WERI-Rb-1 (cell line): ENCODE measurements around the gene MEF2C.
A peak's percentile ranks its signal among the peaks of the same experiment; 100 is the strongest.

ENCODE experiments used
- DNase-seq: peaks from one replicate; pipeline ENCODE4 v3.0.0-alpha.2; 2020
- H3K27ac ChIP-seq: fragments of 250-450 bp; sonication (Bioruptor Pico); 2 replicates; pipeline ENCODE4 v1.5.1; 2020; ENCODE audit warnings: mild to moderate bottlenecking, moderate library complexity
- H3K27me3 ChIP-seq: fragments of 250-450 bp; sonication (Bioruptor Pico); 2 replicates; pipeline ENCODE4 v1.5.1; 2021; ENCODE audit warnings: mild to moderate bottlenecking, low read depth, moderate library complexity; ENCODE audit not compliant: insufficient read depth, severe bottlenecking
- H3K36me3 ChIP-seq: fragments of 250-450 bp; sonication (Bioruptor Pico); 2 replicates; pipeline ENCODE4 v1.5.1; 2020; ENCODE audit warnings: mild to moderate bottlenecking, moderate library complexity
- H3K4me3 ChIP-seq: 2 replicates; pipeline ENCODE4 v1.5.1; 2011; ENCODE audit warnings: low read depth, mild to moderate bottlenecking, control low read depth, low read length
- H3K9me3 ChIP-seq: fragments of 250-450 bp; sonication (Bioruptor Pico); 2 replicates; pipeline ENCODE4 v1.5.1; 2021; ENCODE audit warnings: mild to moderate bottlenecking, moderate library complexity; ENCODE audit not compliant: severe bottlenecking
- CTCF ChIP-seq: IDR thresholded peaks from 2 replicates; pipeline ENCODE4 v1.5.1; 2011; ENCODE audit warnings: low read depth, mild to moderate bottlenecking, control low read depth, inconsistent platforms, low read length

Gene MEF2C

GRCh38 chr5:88881571-88881971 lies 1.4 kb downstream of the MEF2C start:
- no peak for TF ChIP-seq CTCF

GRCh38 chr5:88880201-88880600 lies 2.8 kb downstream of the MEF2C start:
- Histone ChIP-seq H3K36me3 (no peaks in the 10 kb centered on the region), H3K27me3 (no peaks in the 10 kb centered on the region), H3K9me3 (no peaks in the 10 kb centered on the region), H3K27ac (no peak overlapping the region), H3K4me3 (no peak overlapping the region)
- DNase-seq: no peak
- TF ChIP-seq CTCF: no peak

More at GRCh38 chr5:88881571-88881971, 1.4 kb downstream of the MEF2C start:
- H3K4me3 ChIP-seq: no peak overlapping the region
- no peak overlapping the region for H3K27ac ChIP-seq
- H3K36me3 ChIP-seq: no peaks in the 10 kb centered on the region
- H3K27me3 ChIP-seq: no peaks in the 10 kb centered on the region
- DNase-seq: no peak
- H3K9me3 ChIP-seq: no peaks in the 10 kb centered on the region

GRCh38 chr5:88879724-88880123 lies 3.3 kb downstream of the MEF2C start:
- Histone ChIP-seq H3K27me3 (no peaks in the 10 kb centered on the region), H3K9me3 (no peaks in the 10 kb centered on the region), H3K4me3 (no peak overlapping the region), H3K27ac (no peak overlapping the region), H3K36me3 (no peaks in the 10 kb centered on the region)
- peak; percentile 30 for DNase-seq
- no peak for TF ChIP-seq CTCF

- no peaks in the 10 kb centered on the region for H3K9me3 ChIP-seq
- no peak overlapping the region for H3K27ac ChIP-seq
- H3K27me3 ChIP-seq: no peaks in the 10 kb centered on the region
- no peaks in the 10 kb centered on the region for H3K36me3 ChIP-seq
- no peak overlapping the region for H3K4me3 ChIP-seq
- no peak for TF ChIP-seq CTCF
- no peak for DNase-seq
Measured at GRCh38 chr5:88878976-88879375, 4.0 kb downstream of the MEF2C start.

DNA sequence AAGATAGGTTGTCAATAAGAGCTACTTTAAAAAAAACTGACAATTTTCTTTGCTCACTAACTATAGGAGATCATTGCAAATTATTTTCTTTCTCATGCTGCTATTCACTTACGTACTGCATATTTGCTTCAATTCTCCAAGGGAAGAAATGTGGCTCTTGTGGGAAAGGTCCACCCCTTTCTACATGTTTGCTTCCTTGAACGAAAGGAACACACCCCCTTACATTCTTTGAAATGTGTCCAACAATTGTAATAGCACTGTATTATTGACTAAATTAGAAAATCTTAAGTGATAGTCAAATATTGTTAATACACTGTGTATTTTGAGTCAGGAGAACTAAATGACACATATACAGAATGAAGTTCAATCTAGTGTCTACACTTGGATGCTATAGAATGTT lies 5.2 kb downstream of the MEF2C start:
- Histone ChIP-seq H3K27ac (no peak overlapping the region), H3K27me3 (no peaks in the 10 kb centered on the region), H3K9me3 (no peaks in the 10 kb centered on the region), H3K36me3 (no peaks in the 10 kb centered on the region), H3K4me3 (no peak overlapping the region)
- no peak for DNase-seq
- no peak for TF ChIP-seq CTCF

DNA sequence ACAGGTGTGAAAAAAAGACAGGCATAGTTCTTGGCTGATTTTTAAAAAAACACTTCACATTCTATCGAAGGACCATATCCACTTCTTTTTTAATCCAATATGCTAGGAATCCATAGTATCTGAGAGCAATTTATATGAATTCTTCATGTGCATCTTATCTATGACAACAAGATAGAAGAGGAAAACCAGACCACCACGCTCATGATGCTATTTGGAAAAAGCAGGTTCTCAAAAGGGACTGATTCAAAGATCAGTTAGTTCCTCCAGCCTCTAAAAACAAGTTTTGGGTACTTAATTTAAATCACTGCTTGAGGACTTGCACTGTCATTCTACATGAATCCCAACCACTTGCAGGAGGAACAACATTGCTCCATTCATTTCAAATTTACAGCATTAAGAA lies 6.3 kb downstream of the MEF2C start:
- Histone ChIP-seq H3K36me3 (no peaks in the 10 kb centered on the region), H3K4me3 (no peak overlapping the region), H3K9me3 (no peaks in the 10 kb centered on the region), H3K27ac (no peak overlapping the region), H3K27me3 (no peaks in the 10 kb centered on the region)
- no peak for DNase-seq
- TF ChIP-seq CTCF: no peak
